ENCODE measurements around the gene STUB1. TPM values are rescaled to one million over a fixed set of nuclear protein-coding genes. Genes with fewer than 3 reads are reported as not detected.

The STUB1 gene
- total and polyA plus RNA-seq, 2 donors (not counting 3 experiments of a cell fraction or from before 2014, with no cell fraction given) = 107 to 147 TPM

DNA sequence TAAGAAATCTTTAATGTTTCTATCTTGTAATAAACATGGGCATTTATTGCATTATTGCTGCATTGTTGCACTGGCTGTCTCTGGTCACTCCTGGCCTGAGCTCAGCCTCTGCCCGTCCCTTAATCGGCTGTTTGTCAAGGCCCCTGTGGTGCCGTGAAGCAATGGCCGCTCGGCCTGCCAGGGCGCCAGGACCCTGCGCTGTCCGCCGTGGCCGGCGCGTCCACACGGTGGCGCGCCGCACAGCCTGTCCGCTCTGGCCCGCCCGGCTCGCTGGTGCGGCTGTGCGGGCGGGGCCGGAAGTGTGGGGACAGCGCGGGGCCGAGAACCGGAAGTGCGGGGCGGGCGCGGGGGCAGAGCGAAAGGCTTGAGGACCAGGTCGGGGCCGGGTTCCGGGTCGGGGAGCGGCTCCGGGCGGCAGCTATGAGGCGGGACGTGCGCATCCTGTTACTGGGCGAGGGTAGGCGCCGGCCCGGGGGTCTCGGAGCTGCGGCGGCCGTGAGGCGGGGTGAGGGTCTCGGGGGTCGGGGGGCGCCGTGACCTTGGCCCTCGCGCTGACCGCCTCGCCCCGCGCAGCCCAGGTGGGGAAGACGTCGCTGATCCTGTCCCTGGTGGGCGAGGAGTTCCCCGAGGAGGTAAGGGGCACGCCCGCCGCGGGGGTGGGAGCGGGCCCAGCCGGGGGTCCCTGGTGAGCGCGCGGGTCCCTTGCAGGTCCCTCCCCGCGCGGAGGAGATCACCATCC lies 12.3 kb upstream of the STUB1 start, which contains the start of gene RHOT2:
TSS of gene RHOT2 (plus strand) at position 353 of the 739 bp plus-strand sequence. CDS start at position 421, 68 bp downstream.
- peaks cover 5 to 29% of the 10 kb centered on the region in 2 experiments for H3K36me3 ChIP-seq (ENCODE audit: control insufficient read depth in 2 of 2, extremely low read depth in 1 of 2, insufficient read depth in 2 of 2, low read length in 2 of 2)
- no peak for TF ChIP-seq JUN (IDR thresholded peaks at IDR 0.05; ENCODE audit: borderline replicate concordance, insufficient read depth, insufficient read length, low read depth)
- no peak for TF ChIP-seq EZH2 (IDR thresholded peaks at IDR 0.05; ENCODE audit: borderline replicate concordance, low read depth, low read length, severe bottlenecking)
- peak; percentile 70 to 96 for TF ChIP-seq CTCF (IDR thresholded peaks at IDR 0.05; ENCODE audit: extremely low read depth in 1 of 2, insufficient read depth in 1 of 2, low read depth in 1 of 2, low read length in 2 of 2)
- TF ChIP-seq GATA2 (IDR thresholded peaks at IDR 0.05; ENCODE audit: insufficient read depth, insufficient read length, low read depth, low read length) = no peak
- TF ChIP-seq MYC (IDR thresholded peaks at IDR 0.05; ENCODE audit: low read depth, low read length) = no peak
- TF ChIP-seq POLR2A (IDR thresholded peaks at IDR 0.05; ENCODE audit: low read depth, low read length) = peak; percentile 79
- TF ChIP-seq FOS (IDR thresholded peaks at IDR 0.05; ENCODE audit: borderline replicate concordance, insufficient read depth, low read length) = no peak
- TF ChIP-seq MAX (IDR thresholded peaks at IDR 0.05; ENCODE audit: insufficient read depth, insufficient read length) = no peak
- TF ChIP-seq POLR2AphosphoS5 (IDR thresholded peaks at IDR 0.05; ENCODE audit: insufficient read depth, low read depth, low read length) = peak; percentile 92
- FAIRE-seq (peak; percentile 79), DNase-seq (ENCODE audit: low read depth, low spot score) (peak; percentile 86)
- H3K4me3 ChIP-seq (replicated peaks in 1 of 3; ENCODE audit: insufficient read depth in 1 of 3, low read depth in 1 of 3, low read length in 3 of 3) = peak within 1 kb of the TSS; percentile 65 to 80 (median 79)
- ChIA-PET CTCF (interaction anchor here (0.7 to 1.8 kb wide), 5 partner anchors 8 to 89 kb away, joined by 3 to 6 read pairs (median 4); partner anchors contain the start of gene STUB1), POLR2A (no interaction called here)
- no peaks in the 10 kb centered on the region for H3K27me3 ChIP-seq (ENCODE audit: control insufficient read depth in 2 of 2, insufficient read depth in 2 of 2, low read length in 2 of 2)
- H3K4me1 ChIP-seq (ENCODE audit: control insufficient read depth, extremely low read depth, insufficient read depth, low read length) = no peaks in the 10 kb centered on the region
- peak within 1 kb of the TSS; percentile 79 for H2AFZ ChIP-seq (ENCODE audit: low read depth, low read length)
- dilution Hi-C loops (cut with MboI; ENCODE audit: extremely low pct_ligation_motif_present, low sequenced_read_pairs) = no loop called here
- no peaks in the 10 kb centered on the region for H3K9me3 ChIP-seq (replicated peaks; ENCODE audit: control insufficient read depth, insufficient read depth, low read length)
- H4K20me1 ChIP-seq (replicated peaks; ENCODE audit: control insufficient read depth, extremely low read depth, insufficient read depth, low read length) = no peaks in the 10 kb centered on the region
- intact Hi-C loops (cut with micrococcal nuclease) = loop anchor here (1.0 kb wide), 2 partner anchors 11 to 79 kb away; no protein-coding TSS in a partner anchor
- H3K9me1 ChIP-seq (replicated peaks; ENCODE audit: control insufficient read depth, extremely low read depth, insufficient read depth, low read length) = no peaks in the 10 kb centered on the region
- H3K27ac ChIP-seq (ENCODE audit: insufficient read depth, low read depth, low read length) = peak within 1 kb of the TSS; percentile 48
- H3K4me2 ChIP-seq (ENCODE audit: insufficient read depth, low read length) = peak within 1 kb of the TSS; percentile 59
- peaks cover 18% of the 10 kb centered on the region for H3K79me2 ChIP-seq (ENCODE audit: control insufficient read depth, insufficient read depth, low read length)
- H3K9ac ChIP-seq (replicated peaks; ENCODE audit: extremely low read depth, insufficient read depth, low read length) = peak within 1 kb of the TSS; percentile 81
- no TSS peak for BruUV-seq (replicated peaks)

Data from endothelial cell of umbilical vein (primary cell).